HL-60/S4 (cell line): ENCODE data around the gene ADARB2.
"Not testable (repeated sequence)": the region's sequence is repeated elsewhere in the genome, so short reads cannot be mapped to it uniquely, and the experiment has no call there.

ENCODE experiments used
- in situ Hi-C: fragments of 300-500 bp; cut with MboI; formaldehyde crosslinking; loops from 2 replicates; pipeline ENCODE4 v1.14.3; 2022; ENCODE audit warnings: low sequenced_read_pairs

The ADARB2 gene

DNA sequence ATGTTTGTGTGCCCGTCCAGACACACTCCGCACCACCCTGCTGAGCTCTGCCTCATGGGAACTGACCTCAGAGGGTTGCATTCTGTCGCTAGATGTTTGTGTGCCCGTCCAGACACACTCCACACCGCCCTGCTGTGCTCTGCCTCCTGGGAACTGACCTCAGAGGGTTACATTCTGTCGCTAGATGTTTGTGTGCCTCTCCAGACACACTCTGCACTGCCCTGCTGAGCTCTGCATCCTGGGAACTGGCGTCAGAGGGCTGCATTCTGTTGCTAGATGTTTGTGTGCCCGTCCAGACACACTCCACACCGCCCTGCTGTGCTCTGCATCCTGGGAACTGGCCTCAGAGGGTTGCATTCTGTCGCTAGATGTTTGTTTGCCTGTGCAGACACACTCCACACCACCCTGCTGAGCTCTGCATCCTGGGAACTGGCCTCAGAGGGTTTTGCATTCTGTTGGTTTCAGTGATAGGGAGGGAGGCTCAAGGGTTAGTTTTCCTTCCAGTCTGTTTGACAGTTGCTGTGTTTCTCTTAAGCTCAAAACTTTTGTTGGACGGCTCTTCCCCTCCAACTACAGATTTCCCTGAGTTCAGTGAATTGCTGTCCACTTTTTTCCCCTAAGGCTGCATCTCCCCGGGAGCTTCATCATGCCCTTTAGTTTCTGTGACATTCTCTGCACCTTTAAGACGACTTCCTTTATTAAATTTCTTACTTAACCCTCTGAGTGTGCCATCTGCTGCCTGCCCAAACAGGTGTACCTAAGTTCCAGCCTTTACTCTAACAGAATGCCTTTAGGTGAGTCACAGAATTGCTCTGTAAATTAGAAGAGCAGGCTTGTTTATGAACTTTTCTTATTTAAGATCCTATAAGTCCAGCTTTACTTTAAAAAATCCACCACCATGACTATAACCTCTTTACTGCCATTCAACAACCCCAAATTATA, 119.7 kb downstream of the ADARB2 start:
- in situ Hi-C loops = not testable (repeated sequence)

DNA sequence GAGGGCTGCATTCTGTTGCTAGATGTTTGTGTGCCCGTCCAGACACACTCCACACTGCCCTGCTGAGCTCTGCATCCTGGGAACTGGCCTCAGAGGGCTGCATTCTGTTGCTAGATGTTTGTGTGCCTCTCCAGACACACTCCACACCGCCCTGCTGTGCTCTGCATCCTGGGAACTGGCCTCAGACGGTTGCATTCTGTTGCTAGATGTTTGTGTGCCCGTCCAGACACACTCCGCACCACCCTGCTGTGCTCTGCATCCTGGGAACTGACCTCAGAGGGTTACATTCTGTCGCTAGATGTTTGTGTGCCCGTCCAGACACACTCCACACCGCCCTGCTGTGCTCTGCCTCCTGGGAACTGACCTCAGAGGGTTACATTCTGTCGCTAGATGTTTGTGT, 120.6 kb downstream of the ADARB2 start:
- in situ Hi-C loops = not testable (repeated sequence)

DNA sequence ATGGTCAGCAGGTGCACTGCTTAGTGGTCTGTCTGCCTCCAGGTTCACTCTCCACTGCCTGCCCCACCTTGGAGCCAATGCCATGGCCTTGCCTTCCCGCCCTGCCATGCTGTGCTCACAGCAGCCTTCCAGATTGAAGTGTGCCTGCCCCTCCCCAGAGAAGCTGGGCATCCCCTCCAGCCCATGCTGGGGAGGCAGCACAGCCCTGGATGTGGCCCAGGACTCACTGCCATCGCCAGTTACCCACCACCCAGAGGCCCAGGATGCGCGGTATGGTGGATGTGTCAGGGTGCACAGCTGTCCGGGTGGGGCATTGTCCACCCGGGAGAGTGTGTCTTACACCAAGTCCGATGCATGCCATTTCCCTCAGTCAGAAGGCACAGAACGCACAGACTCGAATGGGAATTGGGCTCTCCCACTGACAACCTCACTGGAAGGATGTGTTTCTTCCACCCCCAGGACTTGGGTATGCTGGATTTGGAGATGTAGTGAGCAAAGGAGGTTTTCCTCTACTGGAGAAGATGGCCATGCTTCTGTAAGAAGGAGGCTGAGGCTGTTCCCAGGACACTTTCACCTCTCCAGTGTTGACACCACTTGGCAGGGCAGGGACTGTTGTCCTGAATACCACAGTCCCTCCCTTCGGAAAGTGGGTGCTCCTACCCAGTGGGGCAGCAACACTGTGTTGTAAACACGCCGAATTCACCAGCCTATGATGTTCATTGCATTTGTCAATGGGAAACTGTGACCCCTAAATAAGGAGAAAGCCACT, 122.0 kb downstream of the ADARB2 start:
- in situ Hi-C loops = no loop called here

DNA sequence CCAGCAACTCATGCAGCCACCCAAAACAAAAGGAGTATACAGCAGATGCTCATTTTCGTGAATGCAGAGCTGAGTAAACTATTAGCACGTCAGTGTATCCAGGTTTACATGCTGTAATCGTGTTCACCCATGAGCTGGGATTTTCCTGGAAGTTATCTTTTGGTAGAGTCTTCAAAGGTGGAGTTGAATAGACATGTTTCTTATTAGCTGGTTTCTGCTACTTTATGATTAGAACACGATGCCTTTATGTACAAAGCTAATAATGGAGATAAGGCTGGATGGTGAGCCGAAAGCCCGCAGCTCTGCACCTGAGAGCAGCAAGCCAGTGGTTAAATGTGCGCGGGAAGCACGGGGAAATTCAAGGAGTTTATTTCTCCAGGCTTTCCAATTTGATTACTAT, 123.8 kb downstream of the ADARB2 start:
- in situ Hi-C loops = no loop called here

DNA sequence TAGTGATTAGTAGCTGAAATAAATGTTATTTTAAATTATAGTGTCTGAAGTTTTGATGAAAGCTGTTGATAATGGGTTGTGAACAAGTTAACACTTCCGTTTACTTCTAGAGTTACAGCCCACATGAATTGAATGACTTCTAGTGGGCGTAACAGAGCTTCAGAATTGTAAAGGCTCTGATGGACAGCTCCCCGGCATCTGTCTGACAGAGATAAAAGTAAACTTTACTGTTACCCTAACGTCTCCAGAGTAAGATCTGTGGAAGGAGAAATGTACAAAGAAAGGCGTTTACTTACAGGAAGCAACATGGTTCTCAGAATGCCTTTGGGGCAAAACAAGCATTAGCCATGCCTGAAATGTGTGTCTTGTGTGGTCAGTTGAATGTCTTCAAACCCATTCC, 124.4 kb downstream of the ADARB2 start:
- in situ Hi-C loops = no loop called here

DNA sequence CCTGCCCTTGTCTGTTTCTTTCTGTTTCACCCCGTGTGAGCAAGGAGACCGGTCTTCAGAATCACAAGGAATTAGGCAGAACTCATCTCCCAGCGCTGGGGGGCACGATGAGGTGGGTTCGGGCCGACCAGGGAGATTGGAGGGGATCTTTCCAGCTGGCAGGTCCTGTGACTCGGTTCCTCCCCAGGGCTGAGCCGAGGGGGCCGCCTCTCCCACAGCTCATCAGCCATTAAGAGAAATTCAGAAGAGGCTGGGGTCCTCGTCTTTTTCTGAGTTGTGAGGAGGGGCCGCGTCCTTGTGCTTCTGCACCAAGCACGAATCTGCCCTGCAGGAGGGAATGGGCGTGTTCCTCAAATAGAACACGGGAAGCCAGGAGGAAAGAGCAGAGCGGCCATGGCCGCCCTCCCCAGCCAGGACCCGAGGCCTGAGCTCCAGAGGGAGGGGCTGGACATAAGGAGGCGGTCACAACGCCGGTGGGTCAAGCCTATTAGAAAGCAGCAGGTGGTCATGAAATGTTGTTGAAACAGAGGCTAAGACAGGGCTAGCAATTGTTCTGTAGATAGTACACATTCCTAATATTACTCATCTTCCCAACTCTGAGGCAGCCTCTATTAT, 125.3 kb downstream of the ADARB2 start:
- in situ Hi-C loops = no loop called here

DNA sequence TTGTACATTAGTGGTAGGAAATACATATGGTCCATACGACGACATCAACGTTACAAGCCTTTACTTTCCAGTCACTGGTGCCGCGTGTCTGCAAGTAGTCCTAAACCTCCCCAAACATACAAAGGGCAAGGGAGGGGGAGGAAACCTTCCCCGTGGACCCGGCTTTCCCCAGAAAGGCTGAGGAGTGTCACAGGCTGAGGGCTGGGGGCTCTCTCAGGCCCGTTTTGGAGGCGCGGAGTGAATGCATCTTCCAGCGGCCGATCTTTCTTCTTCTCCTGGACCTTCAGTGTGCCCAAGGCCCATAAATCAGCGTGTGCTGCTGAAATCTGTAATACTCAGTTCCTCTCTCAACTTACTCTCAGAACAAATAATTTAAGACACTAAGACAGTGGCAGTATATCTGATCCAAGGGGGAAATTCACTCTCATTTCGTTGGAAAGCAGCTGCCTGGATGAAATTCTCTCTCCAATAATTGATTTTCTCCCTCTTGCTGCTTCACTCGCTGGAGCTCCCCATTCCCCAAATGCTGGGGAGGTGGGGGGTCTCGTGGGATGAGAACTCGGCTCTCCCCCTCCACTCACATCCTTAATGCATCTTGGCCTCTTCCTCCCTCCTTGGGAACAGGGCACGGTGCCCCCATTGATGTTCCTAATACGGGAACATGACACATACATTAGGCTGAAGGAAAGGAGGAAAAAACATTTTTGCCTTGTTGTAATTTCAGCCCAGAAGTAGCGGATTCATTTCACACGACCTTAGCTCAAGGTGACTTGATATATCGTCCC, 126.1 kb downstream of the ADARB2 start:
- in situ Hi-C loops = no loop called here

DNA sequence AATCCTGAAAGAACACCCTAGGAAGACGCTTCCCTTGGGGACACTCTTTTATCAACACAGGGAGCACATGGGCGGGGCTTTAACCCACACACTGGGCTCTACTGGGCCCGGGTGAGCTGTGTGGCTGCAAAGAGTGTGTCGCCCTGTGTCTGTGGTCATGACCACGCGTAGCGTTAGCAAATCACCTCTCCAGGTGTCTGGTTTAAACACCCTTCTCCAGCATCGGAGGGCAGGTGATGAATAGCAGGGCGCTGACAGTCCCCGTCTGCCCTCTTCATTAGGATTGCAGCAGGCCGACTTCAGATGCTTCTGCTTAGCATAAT, 127.7 kb downstream of the ADARB2 start:
- in situ Hi-C loops = no loop called here

DNA sequence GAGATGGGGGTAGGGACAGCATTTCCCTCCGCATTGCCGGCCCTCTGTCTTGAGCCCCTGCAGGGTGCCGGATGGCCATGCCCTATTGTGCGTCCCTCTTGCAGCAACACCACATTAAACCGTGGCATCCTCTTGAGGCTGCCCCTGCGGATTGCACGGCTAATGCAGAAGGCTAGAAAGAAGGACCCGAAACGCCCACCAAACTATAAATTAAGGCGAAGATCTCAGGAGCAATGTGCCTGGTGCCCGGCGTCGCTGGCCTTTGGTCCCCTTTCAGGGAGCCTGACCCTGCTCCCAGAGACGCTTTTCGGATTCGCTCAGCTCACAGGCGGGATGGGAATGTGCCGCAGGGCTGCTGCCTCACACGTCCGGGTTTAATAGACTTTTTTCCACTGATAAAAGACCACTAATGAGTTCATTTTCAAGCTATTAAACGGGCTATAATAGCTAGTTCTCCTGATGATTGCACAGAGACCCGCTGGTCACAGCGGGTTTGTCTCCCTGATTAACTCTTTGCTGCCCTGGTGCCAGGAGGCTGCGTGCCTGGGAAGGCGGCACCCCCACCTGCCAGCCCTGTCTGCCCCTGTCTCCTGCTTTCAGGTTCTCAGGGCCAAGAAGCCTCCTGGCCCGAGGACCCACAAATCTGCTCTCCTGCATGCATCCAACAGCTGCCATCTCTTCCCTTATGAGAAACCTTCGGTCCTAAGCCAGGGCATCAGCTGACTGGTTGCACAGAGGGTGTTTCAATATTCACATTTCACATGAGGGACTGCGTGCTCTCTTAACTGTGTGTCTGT, 128.3 kb downstream of the ADARB2 start:
- in situ Hi-C loops = no loop called here

DNA sequence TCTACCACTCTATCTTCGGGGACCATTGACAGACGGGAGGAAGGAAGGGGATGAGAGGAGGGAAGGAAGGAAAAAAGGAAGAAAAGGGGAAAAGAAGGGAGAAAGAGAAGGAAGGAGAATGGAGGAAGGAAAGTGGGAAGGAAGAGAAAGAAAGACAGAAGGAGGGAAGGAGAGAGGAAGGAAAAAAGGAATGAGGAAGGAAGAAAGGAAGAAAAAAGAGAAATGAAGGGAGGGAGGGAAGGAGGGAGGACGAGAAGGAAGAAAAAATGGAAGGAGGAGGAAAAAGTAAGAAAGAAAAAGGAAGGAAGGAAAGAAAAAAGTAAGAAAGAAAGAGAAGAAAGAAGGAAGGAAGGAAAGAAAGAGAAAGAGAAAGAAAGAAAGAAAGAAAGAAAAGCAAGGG, 128.9 kb downstream of the ADARB2 start:
- in situ Hi-C loops = no loop called here

DNA sequence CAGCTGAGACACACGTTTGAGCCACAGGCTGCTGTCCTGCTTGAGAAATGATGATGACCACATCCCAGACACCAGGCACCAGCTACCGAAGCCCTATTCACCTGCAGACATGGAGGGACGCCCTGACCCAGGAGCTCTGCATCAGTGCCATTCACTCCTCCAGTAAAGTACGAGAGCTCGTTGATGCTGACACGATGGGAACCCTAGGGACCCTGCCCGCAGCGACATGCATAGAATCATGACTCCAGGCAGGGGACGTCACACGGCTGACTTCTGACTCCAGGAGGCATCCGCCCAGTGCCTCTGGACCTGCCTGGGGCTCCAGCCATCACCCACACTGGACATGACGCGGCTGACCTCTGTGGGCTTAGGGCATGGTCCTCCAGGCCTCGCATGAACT, 129.9 kb downstream of the ADARB2 start:
- in situ Hi-C loops = no loop called here

DNA sequence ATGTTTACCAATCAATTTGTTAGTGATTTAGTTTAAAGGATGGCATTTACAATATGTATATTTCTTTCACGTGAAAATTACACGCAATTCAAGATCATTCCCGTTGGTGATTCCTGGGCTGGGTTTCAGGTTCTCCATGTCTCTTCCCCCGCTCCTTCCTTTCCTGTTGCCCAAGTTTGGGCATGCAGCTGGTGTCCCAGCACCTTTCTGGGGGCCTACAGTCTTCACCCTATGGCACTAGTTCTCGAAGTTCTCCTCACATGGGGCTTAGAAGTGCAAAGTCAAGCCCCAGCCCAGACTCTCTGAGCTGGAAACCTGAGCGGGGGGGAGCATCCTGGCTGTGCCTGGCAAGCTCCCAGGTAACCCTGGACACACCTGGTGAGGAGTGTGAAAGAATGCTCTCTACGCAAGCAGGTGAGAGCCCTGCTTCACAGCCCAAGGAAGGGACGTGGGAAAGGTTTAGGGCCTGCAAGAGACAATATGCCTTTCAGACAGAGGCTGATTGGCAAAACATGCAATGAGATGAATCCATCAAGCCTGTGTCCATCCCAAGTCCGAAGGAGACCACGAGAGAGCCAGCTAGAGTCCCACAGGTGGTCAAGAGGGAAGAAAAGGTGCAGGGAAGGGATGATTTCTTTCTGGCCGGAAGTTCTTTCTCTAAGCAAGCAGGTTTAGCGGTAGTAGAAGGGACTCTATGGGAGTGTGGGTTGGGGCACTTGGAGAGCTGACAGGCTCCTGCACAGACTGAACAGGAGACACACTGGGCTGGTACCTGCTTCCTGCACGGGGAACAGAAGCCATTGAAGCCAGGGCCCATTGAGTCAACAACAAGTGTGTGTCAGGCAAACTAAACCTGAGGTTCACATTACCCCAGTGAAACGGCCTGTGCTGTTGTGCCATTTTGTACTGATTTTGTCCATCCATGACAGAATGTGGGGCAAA, 131.1 kb downstream of the ADARB2 start:
- in situ Hi-C loops = no loop called here

DNA sequence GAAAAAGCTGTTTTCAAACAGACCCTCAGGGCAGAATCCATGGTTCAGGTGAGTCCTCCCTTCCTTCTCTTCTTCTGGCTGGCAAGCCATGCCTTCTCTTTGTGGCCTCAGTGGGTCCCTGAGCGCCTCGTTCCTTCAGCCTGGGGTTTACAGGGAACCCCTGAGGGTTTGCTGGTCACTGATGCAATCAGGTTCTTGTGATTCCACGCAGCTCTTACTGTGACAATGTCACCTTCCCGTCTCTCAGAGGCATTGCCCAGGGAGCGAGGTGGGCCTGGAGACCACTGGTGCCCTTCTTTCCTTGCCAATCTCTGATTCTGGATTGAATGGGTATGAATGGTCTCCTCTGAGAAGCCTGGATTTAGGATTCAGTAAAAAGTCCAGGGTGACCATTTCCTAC, 132.2 kb downstream of the ADARB2 start:
- in situ Hi-C loops = no loop called here

DNA sequence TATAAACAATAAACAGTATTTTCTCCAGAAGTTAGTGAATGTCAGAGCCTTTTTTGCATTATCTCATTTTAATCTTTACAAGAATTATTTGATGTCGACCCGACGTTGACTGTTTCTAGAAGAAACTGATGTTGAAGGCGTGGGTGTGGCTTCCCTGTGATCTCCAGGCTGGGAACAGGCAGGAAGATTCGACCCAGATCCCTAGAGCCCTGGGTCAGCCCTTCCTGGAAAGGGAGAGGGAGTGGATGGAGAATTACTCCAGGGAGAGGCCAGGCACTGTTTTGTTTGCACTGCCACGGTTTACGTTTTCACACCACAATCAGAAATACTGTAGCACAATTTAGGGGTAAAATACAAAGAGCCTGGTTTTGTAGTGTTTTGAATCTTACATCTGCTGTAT, 133.1 kb downstream of the ADARB2 start:
- in situ Hi-C loops = no loop called here

DNA sequence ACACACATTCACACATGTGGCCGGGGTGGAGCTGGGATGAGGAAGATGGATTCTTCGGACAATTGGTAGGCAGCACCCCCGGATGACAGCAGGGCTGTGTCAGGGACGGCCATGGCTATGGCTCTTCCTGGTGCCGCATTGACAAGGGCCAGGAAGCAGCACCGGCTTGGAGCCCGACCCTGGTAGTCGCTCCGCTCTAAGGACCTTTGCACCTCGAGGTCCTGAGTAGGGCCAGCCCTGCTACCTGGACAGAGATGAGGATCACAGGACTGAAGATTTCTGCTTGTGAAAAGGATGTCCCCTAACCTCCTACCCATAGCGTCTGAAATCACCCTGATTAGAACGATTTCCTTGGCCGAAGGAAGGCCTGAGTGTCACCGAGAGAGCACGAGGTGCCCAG, 134.1 kb downstream of the ADARB2 start:
- in situ Hi-C loops = no loop called here

DNA sequence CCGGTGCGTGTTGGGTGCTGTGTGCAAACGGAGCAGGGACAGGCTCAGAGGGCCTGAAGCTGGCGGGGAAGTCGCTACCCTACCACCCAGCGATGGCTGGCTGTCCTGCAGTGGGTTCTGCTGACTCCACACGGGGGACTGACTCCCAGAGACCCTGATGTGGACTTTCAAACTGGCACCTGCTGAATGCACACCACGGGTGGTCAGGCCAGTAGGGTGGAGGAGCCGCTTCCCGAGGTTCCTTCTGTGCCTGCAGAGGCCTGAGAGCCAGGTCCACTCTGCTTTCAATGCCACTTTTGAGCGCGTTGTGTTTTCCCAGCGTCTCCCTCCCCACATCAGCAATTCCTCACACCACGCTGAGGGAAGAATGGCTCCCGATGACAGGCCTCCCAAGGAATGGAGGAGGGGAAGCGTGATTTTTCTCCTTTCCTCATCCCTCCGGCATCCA, 135.3 kb downstream of the ADARB2 start:
- in situ Hi-C loops = no loop called here

DNA sequence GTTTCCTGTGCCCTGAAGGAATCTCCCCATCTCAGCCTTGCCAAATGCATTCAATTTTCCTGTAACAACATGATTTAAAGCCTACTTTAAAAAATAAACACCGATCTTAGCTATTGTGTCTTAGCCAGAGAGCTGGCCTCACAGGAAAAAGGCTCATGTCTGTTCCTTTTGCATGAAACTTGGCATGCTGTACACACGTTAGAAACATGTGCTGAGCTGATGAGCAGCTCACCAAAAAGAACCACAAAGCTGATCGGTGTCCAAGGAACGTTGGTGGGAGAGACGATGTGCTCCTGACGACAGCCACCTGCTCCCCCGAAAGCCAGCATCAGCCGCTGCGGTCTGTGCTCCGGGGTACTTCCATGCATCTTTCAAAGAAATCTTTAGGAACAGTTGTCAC, 135.9 kb downstream of the ADARB2 start:
- in situ Hi-C loops = no loop called here

DNA sequence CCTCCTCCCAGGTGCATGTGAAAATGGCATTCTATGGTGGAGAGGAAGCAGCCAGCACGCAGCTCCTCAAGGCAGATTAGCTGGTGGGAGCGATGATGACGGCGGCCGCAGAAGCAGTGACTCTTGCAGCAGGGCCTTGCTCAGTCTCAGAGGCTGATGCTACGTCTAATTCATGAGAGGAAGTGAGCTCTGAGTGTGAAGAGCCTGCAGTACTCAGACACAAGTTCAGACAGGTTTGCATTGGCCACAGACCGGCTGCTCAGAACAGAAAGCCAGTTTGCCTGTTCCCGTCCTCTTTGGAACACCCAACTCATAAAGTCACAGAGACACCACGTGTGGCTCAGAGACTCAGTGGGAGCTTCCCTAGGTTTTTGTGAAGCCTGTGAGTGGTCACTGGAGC, 136.5 kb downstream of the ADARB2 start:
- in situ Hi-C loops = no loop called here
